UCSD-AML1 (cell line): ENCODE measurements around the gene SEC16A.
A peak's percentile ranks its signal among the peaks of the same experiment; 100 is the strongest.

Source experiments
- DNase-seq: peaks from one replicate; lab custom pipeline; 2025; ENCODE audit not compliant: unreplicated experiment; lab: John Stamatoyannopoulos, UW

Gene SEC16A, protein sequence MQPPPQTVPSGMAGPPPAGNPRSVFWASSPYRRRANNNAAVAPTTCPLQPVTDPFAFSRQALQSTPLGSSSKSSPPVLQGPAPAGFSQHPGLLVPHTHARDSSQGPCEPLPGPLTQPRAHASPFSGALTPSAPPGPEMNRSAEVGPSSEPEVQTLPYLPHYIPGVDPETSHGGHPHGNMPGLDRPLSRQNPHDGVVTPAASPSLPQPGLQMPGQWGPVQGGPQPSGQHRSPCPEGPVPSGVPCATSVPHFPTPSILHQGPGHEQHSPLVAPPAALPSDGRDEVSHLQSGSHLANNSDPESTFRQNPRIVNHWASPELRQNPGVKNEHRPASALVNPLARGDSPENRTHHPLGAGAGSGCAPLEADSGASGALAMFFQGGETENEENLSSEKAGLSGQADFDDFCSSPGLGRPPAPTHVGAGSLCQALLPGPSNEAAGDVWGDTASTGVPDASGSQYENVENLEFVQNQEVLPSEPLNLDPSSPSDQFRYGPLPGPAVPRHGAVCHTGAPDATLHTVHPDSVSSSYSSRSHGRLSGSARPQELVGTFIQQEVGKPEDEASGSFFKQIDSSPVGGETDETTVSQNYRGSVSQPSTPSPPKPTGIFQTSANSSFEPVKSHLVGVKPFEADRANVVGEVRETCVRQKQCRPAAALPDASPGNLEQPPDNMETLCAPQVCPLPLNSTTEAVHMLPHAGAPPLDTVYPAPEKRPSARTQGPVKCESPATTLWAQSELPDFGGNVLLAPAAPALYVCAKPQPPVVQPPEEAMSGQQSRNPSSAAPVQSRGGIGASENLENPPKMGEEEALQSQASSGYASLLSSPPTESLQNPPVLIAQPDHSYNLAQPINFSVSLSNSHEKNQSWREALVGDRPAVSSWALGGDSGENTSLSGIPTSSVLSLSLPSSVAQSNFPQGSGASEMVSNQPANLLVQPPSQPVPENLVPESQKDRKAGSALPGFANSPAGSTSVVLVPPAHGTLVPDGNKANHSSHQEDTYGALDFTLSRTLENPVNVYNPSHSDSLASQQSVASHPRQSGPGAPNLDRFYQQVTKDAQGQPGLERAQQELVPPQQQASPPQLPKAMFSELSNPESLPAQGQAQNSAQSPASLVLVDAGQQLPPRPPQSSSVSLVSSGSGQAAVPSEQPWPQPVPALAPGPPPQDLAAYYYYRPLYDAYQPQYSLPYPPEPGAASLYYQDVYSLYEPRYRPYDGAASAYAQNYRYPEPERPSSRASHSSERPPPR (N-terminal part only)

DNA sequence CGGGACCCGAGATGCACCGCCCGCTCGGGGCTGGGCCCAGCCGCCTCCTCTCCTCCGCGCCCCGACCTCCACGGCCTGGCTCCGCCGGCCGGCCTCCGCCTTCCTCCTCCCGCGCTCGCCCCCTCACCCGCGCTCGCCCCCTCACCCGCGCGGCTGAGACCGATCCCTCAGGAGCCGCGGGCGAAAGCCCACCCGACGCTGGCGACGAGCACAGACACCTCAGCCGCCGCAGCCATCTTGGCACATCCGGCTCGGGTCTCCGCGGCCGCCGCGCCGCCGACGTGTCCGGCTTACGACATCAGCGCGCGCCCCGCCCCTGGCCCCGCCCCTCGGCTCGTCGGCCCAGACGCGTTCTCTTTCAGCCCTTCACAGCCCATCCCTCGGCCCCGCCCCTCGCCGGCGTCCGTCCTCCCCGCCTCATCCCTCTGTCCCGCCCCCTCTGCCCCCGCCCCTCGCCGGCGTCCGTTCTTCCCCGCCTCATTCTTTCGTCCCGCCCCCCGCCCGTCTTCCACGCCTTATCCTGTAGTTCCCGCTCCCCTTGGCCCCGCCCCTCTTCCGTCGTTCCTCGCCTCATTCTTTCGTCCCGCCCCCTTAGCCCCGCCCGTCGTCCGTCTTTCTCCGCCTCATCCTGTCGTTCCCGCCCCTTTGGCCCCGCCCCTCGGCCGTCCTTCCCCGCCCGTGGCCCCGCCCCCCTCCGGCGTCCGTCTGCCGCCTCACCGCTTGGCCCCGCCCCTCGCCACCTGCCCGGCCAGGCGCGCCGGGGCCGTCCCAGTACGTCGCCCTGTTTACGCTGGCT, at the start of gene SEC16A:
TSS of gene SEC16A (minus strand) at position 248 of the 796 bp plus-strand sequence. CDS start 5,425 bp downstream, outside the sequence.
- DNase-seq, result peak; percentile 100

DNA sequence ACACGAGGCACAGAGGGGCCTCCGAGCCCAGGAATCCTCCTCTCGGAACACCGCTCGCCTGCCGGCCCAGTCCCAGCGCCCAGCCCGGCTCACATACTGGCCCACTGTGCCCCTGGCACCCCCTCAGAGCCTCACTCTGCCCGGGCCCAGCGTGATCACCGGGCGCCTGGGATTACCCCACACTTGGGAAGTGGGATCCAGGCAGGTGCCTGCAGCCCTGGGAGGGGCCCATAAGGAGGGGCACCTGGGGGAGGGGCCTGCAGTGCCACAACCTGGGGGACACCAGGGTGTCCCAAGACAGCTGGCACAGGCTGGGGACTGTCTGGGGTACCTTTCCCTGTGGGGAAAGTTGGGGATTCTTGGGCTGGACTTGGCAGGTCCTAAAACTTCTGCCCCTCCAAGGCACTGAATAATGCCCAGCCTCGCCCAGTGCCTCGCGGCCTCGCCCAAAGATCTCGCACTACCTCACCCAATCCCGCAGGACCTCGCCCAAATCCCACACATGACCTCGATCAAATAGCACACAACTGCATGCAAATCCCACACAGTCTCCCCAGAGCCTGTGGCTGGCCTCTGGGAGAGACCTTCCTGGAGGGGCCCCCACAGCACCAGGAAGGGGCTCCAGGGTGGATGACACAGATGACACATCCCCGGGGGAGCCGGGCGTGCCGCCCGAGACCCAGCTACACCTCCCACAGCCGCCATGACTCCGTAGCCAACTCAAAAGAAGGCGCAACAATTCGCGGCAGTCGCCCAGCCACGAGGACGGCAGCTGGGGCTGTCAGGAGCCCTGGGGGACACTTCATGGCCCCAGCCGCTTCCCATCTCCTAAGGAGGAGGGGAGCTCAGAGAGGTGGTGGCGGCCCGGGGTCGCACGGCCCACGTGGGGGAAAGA, 49.3 kb upstream of the SEC16A start:
- DNase-seq, result no peak

DNA sequence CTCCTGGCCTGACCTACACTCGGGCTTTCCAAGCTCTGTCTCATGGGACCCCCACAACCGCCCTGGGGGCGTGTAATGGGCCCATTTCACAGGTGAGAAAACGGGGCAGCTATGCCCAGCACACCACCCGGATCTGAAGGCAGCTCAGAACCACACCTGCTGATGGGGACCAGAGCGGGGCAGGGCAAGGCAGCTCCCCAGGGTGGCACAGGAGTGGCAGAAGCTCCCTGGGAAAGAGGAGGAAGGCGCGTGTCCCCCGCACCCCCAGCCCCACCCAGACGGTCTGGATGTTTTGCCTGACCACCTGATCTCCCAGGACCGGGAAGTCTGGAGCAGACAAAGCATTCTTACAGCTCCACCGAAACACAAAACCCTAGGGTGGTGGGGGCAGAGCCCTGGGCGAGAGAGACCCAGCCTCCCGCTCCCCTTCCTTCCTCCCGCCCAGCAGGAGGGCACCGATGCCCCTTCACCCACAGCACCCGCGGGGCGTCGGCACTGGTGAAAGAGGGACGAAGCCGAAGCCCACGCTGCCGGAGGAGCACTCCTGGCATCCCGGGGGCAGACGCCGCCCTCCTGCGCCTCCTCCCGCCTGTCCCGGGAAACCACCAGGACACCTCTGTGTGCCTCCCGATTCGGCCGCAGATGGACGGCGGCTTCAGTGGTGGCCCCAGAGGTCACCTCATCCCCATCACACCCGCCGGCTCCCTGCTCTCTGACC, 48.5 kb upstream of the SEC16A start:
- DNase-seq, result no peak

DNA sequence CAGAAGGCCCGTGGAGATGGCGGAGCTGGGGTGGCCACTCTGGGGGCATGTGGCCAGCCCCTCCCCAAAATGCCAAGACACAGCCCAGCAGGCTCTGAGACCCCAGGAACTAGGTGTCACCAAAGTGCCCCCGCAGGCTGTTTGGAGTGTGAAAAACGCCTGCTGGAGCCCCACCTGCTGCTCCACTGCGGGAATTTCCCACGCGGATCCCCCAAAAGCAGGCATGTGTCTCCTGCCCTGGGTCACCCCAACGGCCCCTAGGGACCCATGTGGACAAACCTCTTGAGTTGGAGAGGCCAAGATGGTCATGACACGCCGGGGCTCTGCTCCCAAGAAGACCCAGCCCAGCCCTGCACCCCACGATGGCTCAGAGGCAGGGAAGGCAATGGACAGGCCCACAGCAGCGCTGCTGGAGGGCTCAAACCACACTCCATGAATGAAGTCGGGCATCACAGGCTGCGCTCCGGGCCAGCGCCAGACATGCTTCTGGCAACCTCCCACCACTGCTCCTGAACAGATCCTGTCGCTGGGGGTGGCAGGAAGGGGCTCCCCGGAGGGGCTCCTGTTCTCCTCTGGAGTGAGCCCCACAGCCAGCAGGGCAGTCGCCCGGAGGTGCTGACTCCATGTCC, 47.7 kb upstream of the SEC16A start:
- DNase-seq, result no peak

DNA sequence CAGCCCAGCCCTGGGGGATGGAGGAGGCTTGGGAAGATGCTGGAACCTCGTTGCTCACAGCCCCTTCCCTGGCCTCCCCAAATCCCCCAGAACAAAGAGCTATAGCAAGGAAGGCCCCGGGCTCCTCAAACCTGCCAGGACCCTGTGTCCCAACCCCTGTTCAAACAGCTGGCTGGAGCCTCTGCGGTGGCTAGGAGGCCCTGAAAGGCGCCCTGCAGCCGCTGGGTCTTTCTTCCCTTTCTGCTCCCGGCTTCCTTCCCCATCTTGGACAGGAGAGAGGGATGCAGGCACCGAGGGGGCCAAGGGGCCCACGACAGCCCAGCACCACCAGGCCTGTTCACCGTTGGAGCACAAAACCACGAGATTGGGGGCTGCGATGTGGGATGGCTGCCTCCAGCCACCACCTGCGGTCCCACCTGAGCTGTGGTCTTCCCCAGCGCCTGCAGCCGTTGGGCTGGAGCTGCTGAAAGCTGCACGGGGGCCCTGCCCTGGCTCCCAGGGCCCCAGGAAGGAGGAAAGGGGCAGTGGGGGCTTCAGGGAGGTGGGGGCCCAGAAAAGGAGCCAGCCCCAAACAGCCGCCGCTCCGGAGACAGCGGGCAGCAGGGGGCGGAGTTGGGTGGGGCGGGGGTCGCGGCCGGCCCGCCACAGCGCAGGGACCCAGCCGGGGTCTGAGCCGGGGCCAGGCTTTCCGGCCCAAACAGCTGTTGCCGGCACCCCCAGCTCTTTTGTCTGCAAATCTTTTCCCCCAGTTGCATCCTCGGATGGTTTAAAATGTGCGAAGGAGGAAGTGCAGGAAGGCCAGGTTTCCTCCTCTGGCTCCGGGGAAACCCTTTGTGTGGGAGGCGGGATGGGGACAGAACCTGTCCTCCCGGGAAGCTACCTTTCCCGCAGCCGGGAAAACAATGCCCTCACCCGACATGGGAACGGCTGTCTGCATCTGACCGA, 46.9 kb upstream of the SEC16A start:
- peak; percentile 84 for DNase-seq

DNA sequence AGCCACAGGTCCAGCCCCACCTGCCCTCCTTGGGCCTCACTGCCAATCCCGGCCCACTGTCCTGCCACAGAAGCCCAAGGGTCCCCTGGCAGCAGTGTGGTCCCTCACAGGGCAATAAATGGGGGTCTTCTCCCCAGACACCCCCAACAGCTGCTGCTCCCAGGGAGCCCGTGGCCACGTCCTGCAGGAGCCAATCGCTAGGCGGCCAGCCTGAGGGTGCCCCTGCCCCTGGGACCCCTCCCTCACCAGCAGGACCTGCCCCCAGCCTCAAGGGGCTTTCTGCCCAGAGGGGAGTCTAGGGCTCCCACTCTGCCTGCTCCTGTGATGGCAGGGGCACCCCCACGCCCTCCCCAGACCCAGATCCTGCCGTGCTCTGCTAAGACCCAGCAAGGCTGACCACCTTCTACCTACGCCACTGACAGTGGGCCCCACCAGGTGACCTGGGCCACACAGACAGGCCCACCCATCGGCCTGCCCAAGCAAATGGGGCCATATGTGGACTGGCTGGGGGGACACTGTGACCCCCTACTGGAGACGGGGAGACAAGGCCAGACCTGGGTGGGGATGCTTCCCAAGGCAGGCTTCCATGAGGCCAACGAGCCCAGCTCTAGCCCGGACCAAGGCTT, 46.0 kb upstream of the SEC16A start:
- no peak for DNase-seq

DNA sequence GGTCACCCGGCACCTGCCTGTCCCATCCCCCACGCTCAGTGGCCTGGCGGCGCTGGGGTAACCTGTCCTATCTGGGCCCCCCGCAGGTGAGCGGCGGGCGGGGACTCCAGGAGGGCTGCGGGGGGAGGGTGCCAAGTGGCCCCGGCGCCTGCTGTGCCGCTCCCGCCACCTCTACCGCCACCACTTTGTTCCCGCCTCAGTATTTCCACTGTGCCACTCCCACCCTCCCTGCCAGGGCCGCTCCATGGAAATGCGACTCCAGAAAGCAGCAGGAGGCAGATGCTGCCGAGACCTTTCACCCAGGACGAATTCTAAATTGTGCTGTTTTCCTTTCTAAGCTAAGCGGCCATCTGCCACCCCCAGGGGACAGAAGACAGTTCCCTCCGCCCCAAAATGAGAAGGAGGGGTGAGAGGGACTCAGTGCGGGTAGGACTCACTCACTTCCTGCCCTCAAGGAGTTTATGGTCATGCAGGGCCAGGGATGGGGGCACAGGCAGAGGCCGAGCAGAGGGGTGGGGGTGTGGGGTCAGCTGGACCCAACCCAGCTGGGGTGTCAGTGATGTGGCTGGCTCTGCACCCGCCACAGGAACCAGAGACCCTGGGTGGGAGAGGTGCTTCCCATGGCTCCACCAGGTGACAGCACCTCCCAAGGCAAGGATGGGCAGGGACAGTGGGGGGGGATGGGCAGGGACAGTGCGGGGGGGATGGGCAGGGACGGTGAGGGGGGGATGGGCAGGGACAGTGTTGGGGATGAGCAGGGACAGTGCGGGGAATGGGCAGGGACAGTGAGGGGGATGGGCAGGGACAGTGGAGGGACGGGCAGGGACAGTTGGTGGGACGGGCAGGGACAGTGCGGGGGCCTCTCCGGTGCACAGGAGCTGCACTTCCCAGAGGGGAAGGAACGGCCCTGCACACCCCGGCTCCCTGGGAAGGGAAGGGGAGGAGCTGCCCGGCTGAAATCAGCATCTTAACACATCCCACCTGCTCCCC, 45.2 kb upstream of the SEC16A start:
- DNase-seq, result no peak

DNA sequence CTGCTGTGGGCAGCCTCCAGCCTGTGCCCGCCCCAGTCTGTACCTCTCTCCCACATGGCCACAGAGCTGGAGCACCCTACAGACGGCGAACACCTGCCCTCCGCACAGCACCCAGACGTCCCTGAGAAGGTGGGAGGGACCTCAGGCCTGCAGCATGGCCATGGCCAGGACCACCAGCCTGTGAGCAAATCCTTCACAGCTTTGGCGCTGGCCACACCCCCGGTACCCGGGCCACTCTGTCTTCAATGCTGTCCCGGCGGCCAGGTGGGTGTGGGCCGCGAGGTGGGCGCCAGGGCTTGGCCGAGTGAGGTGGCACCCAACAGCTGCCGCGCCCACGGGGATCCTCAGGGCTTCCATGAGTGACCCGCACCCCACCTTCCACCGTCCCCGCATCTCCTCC, 44.3 kb upstream of the SEC16A start:
- DNase-seq, result no peak

DNA sequence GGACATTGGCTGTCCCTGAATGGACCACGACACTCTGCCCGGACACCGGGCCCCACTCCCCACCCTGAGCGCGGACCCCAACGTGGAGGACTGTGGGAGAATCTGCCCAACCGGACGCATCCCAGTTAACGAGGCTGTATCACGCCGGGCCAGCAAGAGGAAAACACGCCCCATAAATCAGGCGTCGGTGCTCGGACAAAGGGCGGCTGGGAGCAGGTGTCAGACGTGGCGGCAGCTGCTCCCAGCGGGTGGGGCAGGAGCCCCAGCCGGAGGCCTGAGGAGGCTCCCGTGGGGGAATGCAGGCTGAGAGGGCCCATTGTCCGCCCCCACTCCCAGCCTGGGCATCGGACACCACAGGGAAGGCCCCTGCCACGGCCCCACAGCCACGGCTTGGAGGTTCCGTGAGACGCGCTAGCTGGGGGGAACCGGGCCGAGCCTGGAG, 43.8 kb upstream of the SEC16A start:
- DNase-seq, result no peak

DNA sequence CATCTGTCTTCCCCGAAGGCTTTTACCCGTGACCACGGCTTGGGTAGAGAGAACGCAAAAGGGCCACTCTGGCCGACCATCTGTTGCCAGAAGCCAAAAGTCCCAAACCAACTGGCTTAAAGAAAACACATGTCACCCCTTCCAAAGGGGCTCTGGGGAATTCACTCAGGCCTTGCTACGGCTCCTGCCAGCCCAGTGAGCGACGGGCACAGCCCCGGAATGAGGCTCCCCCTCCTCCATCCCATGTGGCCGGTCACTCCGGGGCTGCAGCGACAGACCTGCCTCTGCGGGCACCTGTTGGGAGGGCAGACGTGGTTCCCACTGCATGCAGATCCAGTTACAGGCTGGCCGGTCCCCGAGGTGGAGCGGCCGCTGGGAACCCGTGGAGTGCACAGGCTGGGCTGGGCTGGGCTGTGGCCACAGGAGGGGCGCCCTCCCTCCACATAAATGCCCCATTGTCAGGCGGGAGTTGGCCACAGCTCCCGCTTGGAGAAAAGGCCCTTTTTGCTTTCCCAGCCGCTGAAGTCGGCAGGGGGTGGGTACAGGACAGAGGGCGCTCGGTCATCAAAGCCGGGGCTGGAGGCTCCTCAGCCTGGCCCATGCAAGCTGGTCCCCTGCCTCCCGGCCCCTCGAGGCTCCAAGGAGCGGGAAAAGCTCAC, 43.1 kb upstream of the SEC16A start:
- no peak for DNase-seq

DNA sequence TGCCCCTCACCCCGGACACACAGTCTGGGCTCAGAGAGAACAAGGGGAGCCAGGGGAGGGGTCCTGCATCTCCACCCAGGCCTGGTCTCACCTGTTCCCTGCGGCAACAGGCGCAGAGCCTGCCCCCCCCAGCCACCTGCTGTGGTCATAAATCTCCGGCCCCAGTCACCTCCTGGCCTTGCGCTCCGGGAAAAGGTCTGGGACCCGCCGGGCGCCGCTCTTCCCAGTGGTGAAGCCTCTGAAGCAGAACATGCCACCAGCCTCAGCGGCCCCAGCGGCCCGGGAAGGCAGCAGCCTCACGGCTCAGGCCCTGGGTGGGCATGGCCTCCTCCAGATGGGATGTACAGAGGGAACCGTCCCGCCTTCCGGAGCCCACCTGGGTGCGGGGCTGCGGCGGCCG, 42.4 kb upstream of the SEC16A start:
- DNase-seq, result no peak

DNA sequence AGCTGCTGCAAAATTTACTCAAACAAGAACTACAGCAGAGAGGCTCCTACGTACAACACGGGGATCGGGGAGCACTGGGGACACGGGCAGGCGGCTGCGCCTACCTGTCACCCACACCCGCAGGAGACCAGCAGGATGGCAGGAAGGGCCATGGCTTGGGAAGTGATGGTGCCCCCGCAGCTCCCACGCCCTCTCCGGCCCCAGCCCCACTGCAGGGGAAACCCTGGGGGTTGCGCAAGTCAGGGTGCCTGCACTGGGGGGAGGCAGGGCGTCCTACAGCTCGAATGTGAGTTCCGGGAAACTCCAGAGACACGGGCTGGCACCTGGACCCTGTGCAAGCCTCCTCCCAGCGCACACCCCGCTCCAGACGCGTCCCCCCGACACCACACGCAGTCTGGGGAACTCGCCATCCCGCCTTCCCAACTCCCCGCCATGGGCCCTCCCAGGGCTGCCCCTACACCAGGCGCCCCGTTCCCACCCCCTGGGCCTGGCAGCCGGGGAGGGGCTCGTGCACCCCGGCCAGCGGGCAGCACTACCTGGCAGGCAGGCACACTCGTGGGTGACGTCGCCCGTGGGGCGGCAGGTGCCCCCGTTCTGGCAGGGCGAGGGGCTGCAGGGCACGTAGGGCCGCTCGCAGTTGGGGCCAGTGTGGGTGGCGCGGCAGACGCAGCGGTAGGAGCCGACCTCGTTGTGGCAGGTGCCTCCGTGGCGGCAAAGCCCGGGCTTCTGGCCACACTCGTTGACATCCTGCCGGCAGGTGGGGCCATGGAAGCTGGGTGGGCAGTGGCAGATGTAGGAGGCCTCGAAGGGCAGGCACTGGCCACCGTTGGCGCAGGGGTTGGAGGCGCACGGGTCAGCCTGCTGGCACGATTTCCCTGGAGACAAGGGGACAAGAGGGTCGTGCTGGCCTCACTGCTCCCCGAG, 39.7 kb upstream of the SEC16A start:
- no peak for DNase-seq

DNA sequence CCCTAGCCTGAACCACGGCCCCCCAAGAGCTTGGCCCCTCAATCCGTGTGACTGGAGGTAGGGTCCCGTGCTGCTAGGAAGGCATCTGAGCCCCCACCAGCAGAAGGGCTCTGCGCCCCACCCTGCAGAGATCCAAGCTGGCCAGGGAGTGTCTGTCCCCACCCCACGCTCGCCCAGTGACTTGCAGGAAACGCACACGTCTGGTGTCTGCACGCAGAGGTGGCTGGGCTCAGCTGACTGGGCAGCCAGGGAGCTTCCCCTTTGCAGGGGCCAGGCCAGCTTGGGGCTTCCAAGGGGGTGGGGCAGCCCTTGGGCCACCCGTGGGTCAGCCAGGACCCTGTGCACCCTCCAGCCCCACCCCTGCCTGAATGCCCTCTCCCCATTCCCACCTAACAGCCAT, 38.7 kb upstream of the SEC16A start:
- no peak for DNase-seq

DNA sequence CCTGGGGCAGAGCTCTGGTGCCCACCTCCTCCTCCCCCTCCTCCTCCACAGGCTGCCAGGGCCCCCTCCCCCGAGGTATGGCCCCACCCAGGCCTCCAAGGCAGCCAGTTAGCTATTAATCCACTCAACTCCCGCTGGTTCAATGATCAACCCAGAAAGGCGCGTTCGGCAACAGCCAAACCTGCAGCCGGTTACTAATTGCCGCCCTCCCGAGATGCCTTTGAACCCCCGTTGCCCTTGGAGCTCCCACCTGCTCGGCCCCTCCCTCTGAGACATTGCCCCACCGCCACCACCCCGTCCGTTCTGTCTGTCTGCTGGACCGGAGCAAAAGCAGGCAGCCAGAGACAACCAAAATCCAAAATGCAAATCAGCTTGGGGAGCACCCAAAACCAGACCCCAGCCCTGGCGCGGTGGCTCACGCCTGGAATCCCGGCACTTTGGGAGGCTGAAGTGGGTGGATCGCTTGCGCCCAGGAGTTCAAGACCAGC, 37.3 kb upstream of the SEC16A start:
- no peak for DNase-seq
